H9 (cell line): ENCODE results near the gene ANK3. TPM values are rescaled to one million over a fixed set of nuclear protein-coding genes. Genes with fewer than 3 reads are reported as not detected.

ENCODE experiments used
- DNase-seq: peaks from one replicate; pipeline ENCODE4 v3.0.0-alpha.2; 2017
- H2AFZ ChIP-seq: one replicate; pipeline ENCODE4 v1.6.1; 2013; ENCODE audit warnings: mild to moderate bottlenecking, low read length, control low read depth, moderate library complexity
- H2AK5ac ChIP-seq: 2 replicates; pipeline ENCODE4 v1.6.1; 2013; ENCODE audit warnings: low read length, control low read depth, mixed read lengths; ENCODE audit not compliant: insufficient read length
- H2BK120ac ChIP-seq: one replicate; pipeline ENCODE4 v1.6.1; 2013; ENCODE audit warnings: low read depth, mild to moderate bottlenecking, low read length, control low read depth, inconsistent platforms; ENCODE audit not compliant: poor library complexity, severe bottlenecking
- H2BK12ac ChIP-seq: 2 replicates; pipeline ENCODE4 v1.6.1; 2013; ENCODE audit warnings: low read length, control low read depth, mixed read lengths, low read depth; ENCODE audit not compliant: insufficient read length
- H2BK15ac ChIP-seq: 2 replicates; pipeline ENCODE4 v1.6.1; 2013; ENCODE audit warnings: low read depth, low read length, control low read depth
- H2BK20ac ChIP-seq: one replicate; pipeline ENCODE4 v1.6.1; 2013; ENCODE audit warnings: low read depth, mild to moderate bottlenecking, low read length, control low read depth, inconsistent platforms; ENCODE audit not compliant: poor library complexity, severe bottlenecking
- H2BK5ac ChIP-seq: 2 replicates; pipeline ENCODE4 v1.6.1; 2013; ENCODE audit warnings: low read length, control low read depth, mixed read lengths; ENCODE audit not compliant: insufficient read length
- H3K14ac ChIP-seq: 2 replicates; pipeline ENCODE4 v1.6.1; 2013; ENCODE audit warnings: low read length, control low read depth; ENCODE audit not compliant: insufficient read depth
- H3K18ac ChIP-seq: 2 replicates; pipeline ENCODE4 v1.6.1; 2013; ENCODE audit warnings: low read depth, mild to moderate bottlenecking, mixed read lengths, low read length, control low read depth; ENCODE audit not compliant: insufficient read length
- H3K23ac ChIP-seq: 2 replicates; pipeline ENCODE4 v1.6.1; 2013; ENCODE audit warnings: low read length, control low read depth, mixed read lengths, low read depth; ENCODE audit not compliant: insufficient read length
- H3K23me2 ChIP-seq: 2 replicates; pipeline ENCODE4 v1.6.1; 2013; ENCODE audit warnings: low read depth, mild to moderate bottlenecking, mixed read lengths, low read length, control low read depth; ENCODE audit not compliant: insufficient read length, poor library complexity, severe bottlenecking
- H3K27ac ChIP-seq: 2 replicates; pipeline ENCODE4 v1.5.1; 2013; ENCODE audit warnings: low read length, control low read depth, mixed read lengths, low read depth; ENCODE audit not compliant: insufficient read length
- H3K27me3 ChIP-seq: 2 replicates; pipeline ENCODE4 v1.6.1; 2013; ENCODE audit warnings: low read length, control low read depth, inconsistent platforms; ENCODE audit not compliant: insufficient read depth
- H3K4ac ChIP-seq: 2 replicates; pipeline ENCODE4 v1.6.1; 2013; ENCODE audit warnings: low read depth, mild to moderate bottlenecking, control low read depth, inconsistent platforms, low read length, moderate library complexity
- H3K4me1 ChIP-seq: 2 replicates; pipeline ENCODE4 v1.6.1; 2013; ENCODE audit warnings: low read length, control low read depth, inconsistent platforms; ENCODE audit not compliant: insufficient read depth
- H3K4me2 ChIP-seq: 2 replicates; pipeline ENCODE4 v1.6.1; 2013; ENCODE audit warnings: low read length, control low read depth, mixed read lengths; ENCODE audit not compliant: insufficient read length, insufficient read depth
- H3K56ac ChIP-seq: 2 replicates; pipeline ENCODE4 v1.6.1; 2013; ENCODE audit warnings: low read depth, mild to moderate bottlenecking, mixed read lengths, low read length, control low read depth; ENCODE audit not compliant: insufficient read length
- H3K79me1 ChIP-seq: 2 replicates; pipeline ENCODE4 v1.6.1; 2013; ENCODE audit warnings: low read depth, mild to moderate bottlenecking, moderate library complexity, low read length, control low read depth, inconsistent platforms; ENCODE audit not compliant: insufficient read depth, poor library complexity, severe bottlenecking
- H3K79me2 ChIP-seq: 2 replicates; pipeline ENCODE4 v1.6.1; 2013; ENCODE audit warnings: low read length, control low read depth, inconsistent platforms; ENCODE audit not compliant: insufficient read depth
- H3K9ac ChIP-seq: 2 replicates; pipeline ENCODE4 v1.6.1; 2013; ENCODE audit warnings: low read length, control low read depth, mixed read lengths; ENCODE audit not compliant: insufficient read length; ENCODE audit errors: extremely low read depth
- H3K9me3 ChIP-seq: one replicate; pipeline ENCODE4 v1.6.1; 2013; ENCODE audit warnings: low read depth, low read length, inconsistent platforms; ENCODE audit not compliant: control insufficient read depth
- H3T11ph ChIP-seq: one replicate; pipeline ENCODE4 v1.6.1; 2013; ENCODE audit warnings: mild to moderate bottlenecking, low read length, control low read depth, inconsistent platforms
- H4K20me1 ChIP-seq: one replicate; pipeline ENCODE4 v1.6.1; 2013; ENCODE audit not compliant: control insufficient read depth, insufficient read length, insufficient read depth
- H4K5ac ChIP-seq: 2 replicates; pipeline ENCODE4 v1.6.1; 2013; ENCODE audit warnings: low read depth, mild to moderate bottlenecking, mixed read lengths, low read length, control low read depth; ENCODE audit not compliant: insufficient read length
- H4K8ac ChIP-seq: replicated peaks from 2 replicates; pipeline ENCODE4 v1.6.1; 2013; ENCODE audit warnings: low read length, control low read depth, mixed read lengths, low read depth; ENCODE audit not compliant: insufficient read length
- H4K91ac ChIP-seq: 2 replicates; pipeline ENCODE4 v1.6.1; 2013; ENCODE audit warnings: low read depth, mild to moderate bottlenecking, moderate library complexity, mixed read lengths, low read length, control low read depth; ENCODE audit not compliant: insufficient read length
- H3K27ac Mint-ChIP-seq, 3 experiments: 2 replicates in 2 of 3; 3 replicates in 1 of 3; pipeline ENCODE4 v1.8.0; 2020 to 2021; ENCODE audit warnings: mixed read lengths in 3 of 3, mild to moderate bottlenecking in 1 of 3, moderate library complexity in 1 of 3
- H3K27me3 Mint-ChIP-seq: 2 replicates; pipeline ENCODE4 v1.8.0; 2021; ENCODE audit warnings: low read depth, mild to moderate bottlenecking, moderate library complexity, mixed read lengths
- H3K36me3 Mint-ChIP-seq, 3 experiments: 2 replicates in 2 of 3; 3 replicates in 1 of 3; pipeline ENCODE4 v1.8.0; 2020 to 2021; ENCODE audit warnings: low read depth in 3 of 3, mixed read lengths in 3 of 3; ENCODE audit not compliant: insufficient read depth in 1 of 3
- H3K4me1 Mint-ChIP-seq, 2 experiments: 2 replicates each; pipeline ENCODE4 v1.8.0; 2020; ENCODE audit warnings: mixed read lengths in 2 of 2
- H3K4me3 Mint-ChIP-seq, 2 experiments: 2 replicates in 1 of 2; 3 replicates in 1 of 2; pipeline ENCODE4 v1.8.0; 2020 to 2021; ENCODE audit warnings: mild to moderate bottlenecking in 2 of 2, mixed read lengths in 2 of 2, moderate library complexity in 1 of 2
- H3K9me3 Mint-ChIP-seq, 2 experiments: 2 replicates in 1 of 2; 3 replicates in 1 of 2; pipeline ENCODE4 v1.8.0; 2020; ENCODE audit warnings: mild to moderate bottlenecking in 2 of 2, mixed read lengths in 2 of 2, moderate library complexity in 1 of 2
- WGBS: extraction: QIAGEN DNeasy Blood & Tissue Kit; methylation state at CpG from one replicate; pipeline ENCODE4 v1.1.7; 2013; ENCODE audit warnings: missing lambda C conversion rate, low lambda C conversion rate, mixed read lengths; ENCODE audit not compliant: insufficient read length; ENCODE audit errors: extremely low coverage; 5-methylcytosine and 5-hydroxymethylcytosine counted together
- total RNA-seq: library from RNA; stranded (reverse); gene quantifications from 2 replicates; pipeline ENCODE4 v1.2.1, GENCODE V29; 2021
- TF ChIP-seq, protein P1 (sequence below): fragments of 200-600 bp; sonication (generic); conservative IDR thresholded peaks from 3 replicates; pipeline ENCODE4 v1.8.0; 2021; ENCODE audit warnings: antibody characterized with exemption, mild to moderate bottlenecking

Gene ANK3
- total RNA-seq, 1 experiment from 2014 or later, result 59.6 TPM

DNA sequence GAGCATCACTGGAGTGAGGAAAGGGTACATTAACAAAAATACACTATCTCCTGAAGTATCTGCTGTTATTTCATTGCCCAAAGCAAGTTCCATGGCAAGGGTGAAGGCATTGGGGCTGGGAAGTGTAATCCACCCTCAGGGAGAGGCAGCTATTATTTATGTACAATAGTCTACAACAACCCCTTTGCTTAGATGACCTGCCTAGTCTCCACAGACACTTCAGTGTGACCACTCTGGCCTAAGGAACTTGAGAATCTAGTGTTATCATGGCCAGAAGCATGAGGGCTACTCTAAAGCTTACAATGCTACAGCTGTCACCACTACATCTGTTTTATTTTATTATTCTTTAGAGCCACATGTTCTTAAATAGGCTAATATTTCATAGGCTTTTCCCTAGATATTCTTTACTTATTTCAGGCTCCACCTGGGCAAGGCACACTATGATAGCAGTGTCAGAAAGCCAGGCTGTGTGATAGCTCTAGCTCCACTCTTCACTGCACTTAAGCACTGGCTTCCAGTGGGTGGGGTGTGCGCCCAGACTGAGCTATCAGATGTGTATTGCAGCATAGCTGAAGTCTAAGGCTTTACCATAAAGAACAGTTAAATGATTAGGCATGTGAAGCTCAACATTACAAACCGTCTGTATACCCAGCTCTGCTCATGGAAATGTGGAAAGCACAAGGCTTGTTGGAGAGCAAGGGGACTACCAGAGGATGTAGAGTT lies 366.4 kb downstream of the ANK3 start:
- Histone ChIP-seq H2BK20ac (no peak overlapping the region), H2AK5ac (no peak overlapping the region), H2BK120ac (no peak overlapping the region), H3K9me3 (no peaks in the 10 kb centered on the region), H3K23me2 (no peaks in the 10 kb centered on the region), H3K4ac (no peak overlapping the region), H4K91ac (no peak overlapping the region), H3T11ph (no peak overlapping the region), H3K9ac (no peak overlapping the region), H4K5ac (no peak overlapping the region), H4K8ac (no peak overlapping the region), H4K20me1 (no peaks in the 10 kb centered on the region), H3K27me3 (no peaks in the 10 kb centered on the region), H3K4me1 (no peaks in the 10 kb centered on the region), H3K14ac (no peak overlapping the region), H2BK12ac (no peak overlapping the region), H2AFZ (no peak overlapping the region), H3K23ac (no peak overlapping the region), H3K27ac (no peak overlapping the region), H3K79me2 (no peaks in the 10 kb centered on the region), H3K56ac (no peak overlapping the region), H2BK15ac (no peak overlapping the region), H3K18ac (no peak overlapping the region), H2BK5ac (no peak overlapping the region), H3K4me2 (no peak overlapping the region), H3K79me1 (no peaks in the 10 kb centered on the region)
- no peak for DNase-seq
- no CpG with 5 or more reads among the region's 2 CpGs for WGBS
- TF ChIP-seq, protein P1, sequence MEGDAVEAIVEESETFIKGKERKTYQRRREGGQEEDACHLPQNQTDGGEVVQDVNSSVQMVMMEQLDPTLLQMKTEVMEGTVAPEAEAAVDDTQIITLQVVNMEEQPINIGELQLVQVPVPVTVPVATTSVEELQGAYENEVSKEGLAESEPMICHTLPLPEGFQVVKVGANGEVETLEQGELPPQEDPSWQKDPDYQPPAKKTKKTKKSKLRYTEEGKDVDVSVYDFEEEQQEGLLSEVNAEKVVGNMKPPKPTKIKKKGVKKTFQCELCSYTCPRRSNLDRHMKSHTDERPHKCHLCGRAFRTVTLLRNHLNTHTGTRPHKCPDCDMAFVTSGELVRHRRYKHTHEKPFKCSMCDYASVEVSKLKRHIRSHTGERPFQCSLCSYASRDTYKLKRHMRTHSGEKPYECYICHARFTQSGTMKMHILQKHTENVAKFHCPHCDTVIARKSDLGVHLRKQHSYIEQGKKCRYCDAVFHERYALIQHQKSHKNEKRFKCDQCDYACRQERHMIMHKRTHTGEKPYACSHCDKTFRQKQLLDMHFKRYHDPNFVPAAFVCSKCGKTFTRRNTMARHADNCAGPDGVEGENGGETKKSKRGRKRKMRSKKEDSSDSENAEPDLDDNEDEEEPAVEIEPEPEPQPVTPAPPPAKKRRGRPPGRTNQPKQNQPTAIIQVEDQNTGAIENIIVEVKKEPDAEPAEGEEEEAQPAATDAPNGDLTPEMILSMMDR, result no peak
- H3K36me3 Mint-ChIP-seq, result no peaks in the 10 kb centered on the region
- H3K4me1 Mint-ChIP-seq, result peaks cover 2 to 3% of the 10 kb centered on the region in 2 experiments; a peak in 3 of 4 replicates
- no peaks in the 10 kb centered on the region; the same call in 1 of the 2 replicates for H3K27me3 Mint-ChIP-seq
- no peaks in the 10 kb centered on the region for H3K9me3 Mint-ChIP-seq
- H3K27ac Mint-ChIP-seq, result no peak overlapping the region; a peak in 1 of 7 replicates
- H3K4me3 Mint-ChIP-seq, result no peak overlapping the region
